PFSK-1 (cell line): ENCODE measurements around the gene ZNF280A.

Experiments
- FOXP2 ChIP-seq: optimal IDR thresholded peaks from 2 replicates; pipeline ENCODE3; 2011; ENCODE audit warnings: borderline replicate concordance, control low read depth, inconsistent platforms; ENCODE audit not compliant: insufficient read depth; ENCODE audit errors: extremely low read length, extremely low read depth
- POLR2AphosphoS5 ChIP-seq: IDR thresholded peaks from 2 replicates; pipeline ENCODE4 v1.6.1; 2012; ENCODE audit warnings: low read depth, mild to moderate bottlenecking, control low read depth, low read length, moderate library complexity
- REST ChIP-seq, 2 experiments: IDR thresholded peaks; 2 replicates each; pipeline versions ENCODE4 v1.6.1 to v1.8.0; 2011 to 2012; ENCODE audit warnings: low read depth in 2 of 2, low read length in 2 of 2, control low read depth in 1 of 2, inconsistent platforms in 1 of 2, mild to moderate bottlenecking in 1 of 2, moderate library complexity in 1 of 2; ENCODE audit not compliant: insufficient read depth in 1 of 2
- SIN3A ChIP-seq: IDR thresholded peaks from 2 replicates; pipeline ENCODE4 v1.6.1; 2012; ENCODE audit warnings: mild to moderate bottlenecking, low read length, moderate library complexity, borderline replicate concordance; ENCODE audit not compliant: insufficient read depth
- TAF1 ChIP-seq: IDR thresholded peaks from 2 replicates; pipeline ENCODE4 v1.6.1; 2012; ENCODE audit warnings: low read length, control low read depth, borderline replicate concordance; ENCODE audit not compliant: insufficient read depth

Gene ZNF280A

GRCh38 chr22:22536515-22536914, 16.4 kb upstream of the ZNF280A start:
- no peak for TF ChIP-seq REST (IDR thresholded peaks at IDR 0.05; ENCODE audit: insufficient read depth in 1 of 2, low read depth in 2 of 2, low read length in 2 of 2)
- TF ChIP-seq POLR2AphosphoS5: no peak
- TF ChIP-seq FOXP2: no peak
- TF ChIP-seq TAF1: no peak
- TF ChIP-seq SIN3A: no peak

- TF ChIP-seq FOXP2: no peak
- no peak for TF ChIP-seq POLR2AphosphoS5
- no peak for TF ChIP-seq REST (IDR thresholded peaks at IDR 0.05; ENCODE audit: insufficient read depth in 1 of 2, low read depth in 2 of 2, low read length in 2 of 2)
- no peak for TF ChIP-seq SIN3A
- no peak for TF ChIP-seq TAF1
Observed at GRCh38 chr22:22535662-22536061, 15.6 kb upstream of the ZNF280A start.

GRCh38 chr22:22534604-22535415, 14.7 kb upstream of the ZNF280A start:
- no peak for TF ChIP-seq REST (IDR thresholded peaks at IDR 0.05; ENCODE audit: insufficient read depth in 1 of 2, low read depth in 2 of 2, low read length in 2 of 2)
- no peak for TF ChIP-seq TAF1
- TF ChIP-seq FOXP2: no peak
- TF ChIP-seq POLR2AphosphoS5: no peak
- no peak for TF ChIP-seq SIN3A

- no peak for TF ChIP-seq POLR2AphosphoS5
- TF ChIP-seq TAF1: no peak
Observed at GRCh38 chr22:22533863-22534262, 13.8 kb upstream of the ZNF280A start.

GRCh38 chr22:22533417-22533816, 13.3 kb upstream of the ZNF280A start:
- TF ChIP-seq FOXP2: no peak
- no peak for TF ChIP-seq POLR2AphosphoS5
- TF ChIP-seq REST (IDR thresholded peaks at IDR 0.05; ENCODE audit: insufficient read depth in 1 of 2, low read depth in 2 of 2, low read length in 2 of 2): no peak
- TF ChIP-seq SIN3A: no peak
- no peak for TF ChIP-seq TAF1
